KMS-11 (cell line): Measurements from ENCODE around the gene AGAP1.

Source experiments
- H2AFZ ChIP-seq: fragments of 200-600 bp; sonication (generic); 2 replicates; pipeline ENCODE4 v1.6.1; 2016; ENCODE audit warnings: antibody characterized with exemption, mixed run types, low read depth
- H3K27ac ChIP-seq: fragments of 200-600 bp; sonication (generic); 2 replicates; pipeline ENCODE4 v1.6.1; 2016; ENCODE audit warnings: mild to moderate bottlenecking, mixed run types
- H3K27me3 ChIP-seq: fragments of 200-600 bp; sonication (generic); 2 replicates; pipeline ENCODE4 v1.6.1; 2017; ENCODE audit warnings: mild to moderate bottlenecking, low read depth, mixed run types, moderate library complexity; ENCODE audit not compliant: insufficient read depth
- H3K36me3 ChIP-seq: fragments of 200-600 bp; sonication (generic); 2 replicates; pipeline ENCODE4 v1.6.1; 2017; ENCODE audit warnings: mild to moderate bottlenecking, mixed run types; ENCODE audit not compliant: insufficient read depth
- H3K4me1 ChIP-seq: fragments of 200-600 bp; sonication (generic); 2 replicates; pipeline ENCODE4 v1.6.1; 2016; ENCODE audit warnings: mild to moderate bottlenecking, low read depth, mixed run types; ENCODE audit not compliant: poor library complexity, severe bottlenecking
- H3K4me2 ChIP-seq: fragments of 200-600 bp; sonication (generic); 2 replicates; pipeline ENCODE4 v1.7.0; 2016; ENCODE audit warnings: mild to moderate bottlenecking, mixed run types
- H3K4me3 ChIP-seq: fragments of 200-600 bp; sonication (generic); IDR thresholded peaks from 2 replicates; pipeline ENCODE4 v1.6.1; 2017; ENCODE audit warnings: low read depth, low read length, mixed read lengths; ENCODE audit not compliant: insufficient read depth
- H3K79me2 ChIP-seq: fragments of 200-600 bp; sonication (generic); 2 replicates; pipeline ENCODE4 v1.6.1; 2016; ENCODE audit warnings: low read depth, mixed run types; ENCODE audit not compliant: insufficient read depth
- H3K9ac ChIP-seq: fragments of 200-600 bp; sonication (generic); 2 replicates; pipeline ENCODE4 v1.6.1; 2016; ENCODE audit warnings: mild to moderate bottlenecking, mixed run types
- H4K20me1 ChIP-seq: fragments of 200-600 bp; sonication (generic); 2 replicates; pipeline ENCODE4 v1.6.1; 2016; ENCODE audit warnings: mild to moderate bottlenecking, mixed run types; ENCODE audit not compliant: insufficient read depth
- CTCF ChIP-seq: fragments of 200-600 bp; sonication (generic); conservative IDR thresholded peaks from 2 replicates; pipeline ENCODE4 v1.6.1; 2017; ENCODE audit warnings: low read depth, mild to moderate bottlenecking, antibody characterized with exemption, low read length, moderate library complexity, mixed read lengths

The AGAP1 gene

GRCh38 chr2:235776531-235776930, 282.7 kb downstream of the AGAP1 start:
- Histone ChIP-seq H3K4me2 (no peak overlapping the region), H3K27me3 (no peaks in the 10 kb centered on the region), H3K79me2 (no peaks in the 10 kb centered on the region), H3K9ac (no peak overlapping the region), H3K4me1 (no peaks in the 10 kb centered on the region), H2AFZ (no peak overlapping the region), H3K36me3 (no peaks in the 10 kb centered on the region), H3K4me3 (no peak overlapping the region), H4K20me1 (no peaks in the 10 kb centered on the region; the same call in 1 of the 2 replicates), H3K27ac (no peak overlapping the region)
- TF ChIP-seq CTCF: no peak

- H3K4me2 ChIP-seq: no peak overlapping the region
These were observed 285.6 kb downstream of the AGAP1 start for GRCh38 chr2:235779444-235779896.

GRCh38 chr2:235780401-235780800, 286.6 kb downstream of the AGAP1 start:
- TF ChIP-seq CTCF: no peak
- no peak overlapping the region for H3K4me3 ChIP-seq

More at GRCh38 chr2:235779444-235779896, 285.6 kb downstream of the AGAP1 start:
- Histone ChIP-seq H3K27me3 (no peaks in the 10 kb centered on the region), H3K36me3 (no peaks in the 10 kb centered on the region), H3K4me1 (no peaks in the 10 kb centered on the region), H2AFZ (no peak overlapping the region), H3K27ac (no peak overlapping the region), H4K20me1 (no peaks in the 10 kb centered on the region; the same call in 1 of the 2 replicates), H3K79me2 (no peaks in the 10 kb centered on the region), H3K4me3 (no peak overlapping the region), H3K9ac (no peak overlapping the region)
- TF ChIP-seq CTCF: peak; percentile 88

DNA sequence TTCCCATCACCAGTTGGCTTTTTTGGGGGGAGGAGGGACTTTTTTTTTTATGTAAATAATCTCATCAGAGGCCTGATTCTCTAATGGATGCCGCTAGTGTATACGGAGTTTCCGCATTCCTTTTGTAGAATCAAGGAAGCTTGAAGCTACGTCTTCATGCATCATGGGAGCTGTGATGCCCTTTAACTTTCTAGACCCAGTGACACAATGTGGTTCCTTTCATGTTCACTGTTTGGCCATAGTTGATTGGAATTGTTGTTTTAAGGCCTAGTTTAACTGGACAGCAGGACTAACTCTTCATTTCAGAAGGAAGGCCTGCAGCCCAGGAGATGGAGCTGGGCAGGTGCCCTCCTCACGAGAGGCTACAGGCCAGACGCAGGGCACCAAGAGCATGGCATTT, 287.9 kb downstream of the AGAP1 start:
- Histone ChIP-seq H4K20me1 (no peaks in the 10 kb centered on the region; the same call in 1 of the 2 replicates), H3K9ac (no peak overlapping the region), H3K36me3 (no peaks in the 10 kb centered on the region), H2AFZ (no peak overlapping the region), H3K27ac (no peak overlapping the region), H3K79me2 (no peaks in the 10 kb centered on the region), H3K4me2 (no peak overlapping the region), H3K4me1 (no peaks in the 10 kb centered on the region), H3K27me3 (no peaks in the 10 kb centered on the region), H3K4me3 (no peak overlapping the region)
- no peak for TF ChIP-seq CTCF

More at GRCh38 chr2:235780401-235780800, 286.6 kb downstream of the AGAP1 start:
- H4K20me1 ChIP-seq: no peaks in the 10 kb centered on the region; the same call in 1 of the 2 replicates
- no peak overlapping the region for H2AFZ ChIP-seq
- no peaks in the 10 kb centered on the region for H3K36me3 ChIP-seq
- H3K27me3 ChIP-seq: no peaks in the 10 kb centered on the region
- no peaks in the 10 kb centered on the region for H3K79me2 ChIP-seq
- H3K9ac ChIP-seq: no peak overlapping the region
- no peak overlapping the region for H3K27ac ChIP-seq
- no peaks in the 10 kb centered on the region for H3K4me1 ChIP-seq
- H3K4me2 ChIP-seq: no peak overlapping the region
